Liver (tissue), 9 donors: ENCODE results near the gene ZCCHC14. TPM values are rescaled to one million over a fixed set of nuclear protein-coding genes. Genes with fewer than 3 reads are reported as not detected.
"Not testable (repeated sequence)": the region's sequence is repeated elsewhere in the genome, so short reads cannot be mapped to it uniquely, and the experiment has no call there.

Experiments
- DNase-seq: peaks from one replicate; pipeline ENCODE4 v3.0.0-alpha.2; 2017; ENCODE audit warnings: low spot score
- H3K27ac ChIP-seq, 2 donors: one replicate each; pipeline ENCODE4 v1.7.0; 2013; ENCODE audit warnings: inconsistent platforms in 2 of 2, low read length in 2 of 2, control low read depth in 1 of 2, low read depth in 1 of 2, mild to moderate bottlenecking in 1 of 2
- H3K27me3 ChIP-seq, 4 donors: one replicate each; pipeline versions ENCODE4 v1.6.1 to v1.7.0; 2013; ENCODE audit warnings: low read length in 3 of 4, inconsistent platforms in 1 of 4, mild to moderate bottlenecking in 1 of 4, moderate library complexity in 1 of 4; ENCODE audit not compliant: control insufficient read depth in 4 of 4, insufficient read depth in 4 of 4
- H3K36me3 ChIP-seq, 4 donors: one replicate each; pipeline versions ENCODE4 v1.6.1 to v1.7.0; 2013; ENCODE audit warnings: low read length in 3 of 4, mild to moderate bottlenecking in 3 of 4, low read depth in 1 of 4, moderate library complexity in 1 of 4; ENCODE audit not compliant: control insufficient read depth in 4 of 4, insufficient read depth in 3 of 4
- H3K4me1 ChIP-seq, 4 donors: one replicate each; pipeline versions ENCODE4 v1.6.1 to v1.7.0; 2013; ENCODE audit warnings: low read length in 3 of 4, mild to moderate bottlenecking in 3 of 4, moderate library complexity in 1 of 4; ENCODE audit not compliant: control insufficient read depth in 4 of 4, insufficient read depth in 4 of 4
- H3K4me3 ChIP-seq, 3 donors: one replicate each; pipeline versions ENCODE4 v1.6.1 to v1.7.0; 2013; ENCODE audit warnings: low read length in 3 of 3, control low read depth in 1 of 3, low read depth in 1 of 3, mild to moderate bottlenecking in 1 of 3
- H3K9ac ChIP-seq, 2 donors: one replicate each; pipeline ENCODE4 v1.7.0; 2013; ENCODE audit warnings: low read length in 2 of 2, mild to moderate bottlenecking in 2 of 2, moderate library complexity in 2 of 2, control low read depth in 1 of 2, low read depth in 1 of 2
- H3K9me3 ChIP-seq, 4 donors: one replicate each; pipeline versions ENCODE4 v1.6.1 to v1.7.0; 2013; ENCODE audit warnings: low read length in 3 of 4; ENCODE audit not compliant: control insufficient read depth in 4 of 4
- EGR1 ChIP-seq, 2 donors: IDR thresholded peaks; 2 replicates each; pipeline ENCODE4 v1.6.1; 2016 to 2018; ENCODE audit warnings: antibody characterized with exemption in 2 of 2, low read depth in 2 of 2
- FOXA1 ChIP-seq: IDR thresholded peaks from 2 replicates; pipeline ENCODE4 v1.6.1; 2016; ENCODE audit warnings: antibody characterized with exemption
- FOXA2 ChIP-seq: IDR thresholded peaks from 2 replicates; pipeline ENCODE4 v1.6.1; 2016; ENCODE audit warnings: antibody characterized with exemption
- HNF4A ChIP-seq, 2 donors: conservative IDR thresholded peaks; 2 replicates each; pipeline ENCODE4 v1.6.1; 2016; ENCODE audit warnings: antibody characterized with exemption in 2 of 2, mild to moderate bottlenecking in 2 of 2
- HNF4G ChIP-seq: IDR thresholded peaks from 2 replicates; pipeline ENCODE4 v1.6.1; 2016; ENCODE audit warnings: antibody characterized with exemption
- JUND ChIP-seq, 2 donors: IDR thresholded peaks; 2 replicates each; pipeline ENCODE4 v1.6.1; 2016; ENCODE audit warnings: antibody characterized with exemption in 2 of 2
- NR2F2 ChIP-seq: IDR thresholded peaks from 2 replicates; pipeline ENCODE4 v1.6.1; 2016; ENCODE audit warnings: antibody characterized with exemption
- RAD21 ChIP-seq, 2 donors: IDR thresholded peaks; 2 replicates each; pipeline ENCODE4 v1.6.1; 2016; ENCODE audit warnings: antibody characterized with exemption in 2 of 2, mild to moderate bottlenecking in 2 of 2
- RXRA ChIP-seq, 2 donors: IDR thresholded peaks; 2 replicates each; pipeline ENCODE4 v1.6.1; 2017 to 2018; ENCODE audit warnings: antibody characterized with exemption in 2 of 2, mild to moderate bottlenecking in 1 of 2
- SP1 ChIP-seq: IDR thresholded peaks from 2 replicates; pipeline ENCODE4 v1.6.1; 2018; ENCODE audit warnings: antibody characterized with exemption, mild to moderate bottlenecking
- TAF1 ChIP-seq: conservative IDR thresholded peaks from 2 replicates; pipeline ENCODE4 v1.6.1; 2016; ENCODE audit warnings: antibody characterized with exemption, mild to moderate bottlenecking
- YY1 ChIP-seq: IDR thresholded peaks from 2 replicates; pipeline ENCODE4 v1.6.1; 2016; ENCODE audit warnings: antibody characterized with exemption, mild to moderate bottlenecking
- WGBS: extraction: QIAGEN DNeasy Blood & Tissue Kit; methylation state at CpG from one replicate; pipeline ENCODE4 v1.1.7; 2013; 5-methylcytosine and 5-hydroxymethylcytosine counted together
- polyA plus RNA-seq, 2 donors: library from polyadenylated mRNA; stranded (reverse) in 1 of 2; unstranded in 1 of 2; fragments of 200-250 nt in 1 of 2; fragments of >200 nt in 1 of 2; fragmentation: Nextera tagmentation in 1 of 2; extraction: Ambion mirVana in 1 of 2; gene quantifications; one replicate each; pipeline versions ENCODE4 v1.2.1 to v1.2.3, GENCODE V29; 2013 to 2015
- total RNA-seq, 2 donors: library from RNA; depleted of rRNA; stranded (reverse); fragments of >200 nt; gene quantifications; one replicate each; pipeline ENCODE4 v1.2.3, GENCODE V29; 2014
- TF ChIP-seq, protein P1 (sequence below): IDR thresholded peaks from 2 replicates; pipeline ENCODE4 v1.6.1; 2016; ENCODE audit warnings: antibody characterized with exemption
- TF ChIP-seq, protein P2 (sequence below): IDR thresholded peaks from 2 replicates; pipeline ENCODE4 v1.6.1; 2016; ENCODE audit warnings: antibody characterized with exemption, mild to moderate bottlenecking
- TF ChIP-seq, protein P3 (sequence below): IDR thresholded peaks from 2 replicates; pipeline ENCODE4 v1.6.1; 2016; ENCODE audit warnings: antibody characterized with exemption
- donor health status: healthy.
- donor health status: healthy.
- donor health status: healthy.
- donor health status: healthy.
- donor health status: healthy.

The ZCCHC14 gene
- total and polyA plus RNA-seq, 4 donors = 6.3 to 21.7 (median 8.0) TPM

DNA sequence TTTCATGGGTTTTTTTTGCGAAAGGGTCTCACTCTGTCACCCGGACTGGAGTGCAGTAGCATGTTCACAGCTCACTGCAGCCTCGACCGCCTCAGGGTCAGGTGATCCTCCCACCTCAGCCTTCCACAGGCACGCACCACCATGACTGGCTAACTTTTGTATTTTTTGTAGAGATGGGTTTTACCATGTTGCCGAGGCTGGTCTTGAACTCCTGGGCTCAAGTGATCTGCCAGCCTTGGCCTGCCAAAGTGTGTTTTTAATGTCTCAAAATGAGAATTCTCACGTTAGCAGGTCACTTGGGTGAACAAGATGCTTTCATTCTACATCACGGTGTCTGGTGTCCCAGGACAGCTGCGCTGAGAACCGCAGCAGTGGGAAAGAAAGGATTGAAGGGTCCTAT is 112.4 kb downstream of the ZCCHC14 start:
- peak overlapping the region in 1 of 2 donors; percentile 88 for H3K9ac ChIP-seq
- peak overlapping the region; percentile 95 for H3K27ac ChIP-seq
- H3K9me3 ChIP-seq = no peaks in the 10 kb centered on the region
- H3K36me3 ChIP-seq = no peaks in the 10 kb centered on the region
- WGBS = 79% methylated on average over 10 of the region's 10 CpGs
- no peak for DNase-seq
- peaks cover 14 to 53% (median 45%) of the 10 kb centered on the region in 4 donors for H3K4me1 ChIP-seq
- no peaks in the 10 kb centered on the region for H3K27me3 ChIP-seq
- TF ChIP-seq HNF4G (no peak), JUND (IDR thresholded peaks at IDR 0.05) (no peak), FOXA1 (no peak), SP1 (no peak), EGR1 (IDR thresholded peaks at IDR 0.05; ENCODE audit: low read depth in 2 of 2) (no peak), FOXA2 (no peak), TAF1 (no peak), HNF4A (conservative IDR thresholded peaks at IDR 0.05) (no peak)
- TF ChIP-seq, protein P1, sequence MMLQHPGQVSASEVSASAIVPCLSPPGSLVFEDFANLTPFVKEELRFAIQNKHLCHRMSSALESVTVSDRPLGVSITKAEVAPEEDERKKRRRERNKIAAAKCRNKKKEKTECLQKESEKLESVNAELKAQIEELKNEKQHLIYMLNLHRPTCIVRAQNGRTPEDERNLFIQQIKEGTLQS = no peak
- TF ChIP-seq, protein P2, sequence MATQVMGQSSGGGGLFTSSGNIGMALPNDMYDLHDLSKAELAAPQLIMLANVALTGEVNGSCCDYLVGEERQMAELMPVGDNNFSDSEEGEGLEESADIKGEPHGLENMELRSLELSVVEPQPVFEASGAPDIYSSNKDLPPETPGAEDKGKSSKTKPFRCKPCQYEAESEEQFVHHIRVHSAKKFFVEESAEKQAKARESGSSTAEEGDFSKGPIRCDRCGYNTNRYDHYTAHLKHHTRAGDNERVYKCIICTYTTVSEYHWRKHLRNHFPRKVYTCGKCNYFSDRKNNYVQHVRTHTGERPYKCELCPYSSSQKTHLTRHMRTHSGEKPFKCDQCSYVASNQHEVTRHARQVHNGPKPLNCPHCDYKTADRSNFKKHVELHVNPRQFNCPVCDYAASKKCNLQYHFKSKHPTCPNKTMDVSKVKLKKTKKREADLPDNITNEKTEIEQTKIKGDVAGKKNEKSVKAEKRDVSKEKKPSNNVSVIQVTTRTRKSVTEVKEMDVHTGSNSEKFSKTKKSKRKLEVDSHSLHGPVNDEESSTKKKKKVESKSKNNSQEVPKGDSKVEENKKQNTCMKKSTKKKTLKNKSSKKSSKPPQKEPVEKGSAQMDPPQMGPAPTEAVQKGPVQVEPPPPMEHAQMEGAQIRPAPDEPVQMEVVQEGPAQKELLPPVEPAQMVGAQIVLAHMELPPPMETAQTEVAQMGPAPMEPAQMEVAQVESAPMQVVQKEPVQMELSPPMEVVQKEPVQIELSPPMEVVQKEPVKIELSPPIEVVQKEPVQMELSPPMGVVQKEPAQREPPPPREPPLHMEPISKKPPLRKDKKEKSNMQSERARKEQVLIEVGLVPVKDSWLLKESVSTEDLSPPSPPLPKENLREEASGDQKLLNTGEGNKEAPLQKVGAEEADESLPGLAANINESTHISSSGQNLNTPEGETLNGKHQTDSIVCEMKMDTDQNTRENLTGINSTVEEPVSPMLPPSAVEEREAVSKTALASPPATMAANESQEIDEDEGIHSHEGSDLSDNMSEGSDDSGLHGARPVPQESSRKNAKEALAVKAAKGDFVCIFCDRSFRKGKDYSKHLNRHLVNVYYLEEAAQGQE = no peak
- peak overlapping the region in 1 of 3 donors; percentile 96 for H3K4me3 ChIP-seq

DNA sequence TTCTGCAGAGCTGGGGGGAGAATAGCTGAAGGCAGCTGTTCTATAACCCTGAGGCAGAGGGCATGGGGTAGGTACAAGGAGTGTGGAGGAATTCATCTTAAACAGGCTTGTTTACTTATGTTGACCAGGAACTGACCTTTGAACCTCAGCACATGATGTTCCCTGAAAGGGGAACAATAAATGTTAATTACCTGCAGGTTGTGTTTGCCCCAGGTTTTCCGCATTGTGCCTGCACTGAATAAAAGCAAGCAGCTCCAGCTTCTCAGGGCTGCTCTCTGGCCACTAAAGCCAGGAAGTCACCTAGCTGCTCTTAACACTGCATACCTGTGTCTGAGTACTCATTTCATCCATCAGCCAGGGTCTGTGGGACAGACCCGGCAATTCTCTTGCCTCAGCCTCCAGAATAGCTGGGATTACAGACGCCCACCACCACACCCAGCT is 113.5 kb downstream of the ZCCHC14 start:
- not testable (repeated sequence) for H3K36me3 ChIP-seq, H3K4me3 ChIP-seq, H3K9me3 ChIP-seq, H3K9ac ChIP-seq, H3K27me3 ChIP-seq, DNase-seq
- Histone ChIP-seq H3K4me1 (peaks cover 12 to 49% (median 44%) of the 10 kb centered on the region in 4 donors), H3K27ac (peak overlapping the region in 1 of 2 donors; percentile 11)
- peak; percentile 69 for TF ChIP-seq SP1
- peak; percentile 21 for TF ChIP-seq HNF4G
- TF ChIP-seq HNF4A (conservative IDR thresholded peaks at IDR 0.05) = peak; percentile 82
- TF ChIP-seq FOXA2 = peak; percentile 88
- TF ChIP-seq, protein P3, sequence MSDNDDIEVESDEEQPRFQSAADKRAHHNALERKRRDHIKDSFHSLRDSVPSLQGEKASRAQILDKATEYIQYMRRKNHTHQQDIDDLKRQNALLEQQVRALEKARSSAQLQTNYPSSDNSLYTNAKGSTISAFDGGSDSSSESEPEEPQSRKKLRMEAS = peak; percentile 38
- TF ChIP-seq RXRA (IDR thresholded peaks at IDR 0.05) = peak; percentile 77 to 79
- peak in 1 of 2 donors; percentile 21 for TF ChIP-seq RAD21 (IDR thresholded peaks at IDR 0.05)
- TF ChIP-seq NR2F2 = peak; percentile 28
- peak; percentile 56 for TF ChIP-seq FOXA1
- WGBS = 56% methylated on average over 3 of the region's 3 CpGs

DNA sequence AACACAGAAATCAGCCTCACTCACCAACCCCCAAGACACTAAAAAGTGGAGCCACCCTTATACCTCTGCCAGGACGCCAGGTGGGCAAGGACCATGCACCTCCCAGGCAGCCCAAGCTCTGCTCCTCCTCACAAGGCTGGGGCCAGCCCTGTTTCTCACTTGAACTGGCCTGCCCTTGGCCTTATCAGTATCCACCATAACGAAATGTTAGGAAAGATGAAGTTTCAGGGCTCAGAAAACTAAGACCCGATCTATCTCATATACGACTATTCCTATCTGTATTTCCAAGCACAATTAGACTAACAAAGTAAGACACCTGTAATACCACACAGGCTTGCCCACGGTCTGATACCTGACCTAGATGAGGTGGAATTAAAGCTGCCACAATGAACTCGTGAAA is 116.2 kb downstream of the ZCCHC14 start:
- Histone ChIP-seq H3K27ac (no peak overlapping the region), H3K4me1 (peaks cover 10 to 39% (median 37%) of the 10 kb centered on the region in 4 donors), H3K9ac (no peak overlapping the region)

More for the DNA sequence above, 116.2 kb downstream of the ZCCHC14 start:
- no peaks in the 10 kb centered on the region for H3K36me3 ChIP-seq
- H3K9me3 ChIP-seq = no peaks in the 10 kb centered on the region
- DNase-seq = peak; percentile 46
- 91% methylated on average over 6 of the region's 6 CpGs for WGBS
- no peak for TF ChIP-seq YY1
- H3K4me3 ChIP-seq = no peak overlapping the region
- no peaks in the 10 kb centered on the region for H3K27me3 ChIP-seq
